HL-60/S4 treated with phorbol 12-myristate 13-acetate at 8.2 ng/mL for 4 days and 3 days (cell line): ENCODE measurements around the gene SBDS.
"Not testable (repeated sequence)": the region's sequence is repeated elsewhere in the genome, so short reads cannot be mapped to it uniquely, and the experiment has no call there.

Experiments
- in situ Hi-C: fragments of 300-500 bp; cut with MboI; formaldehyde crosslinking; loops from 2 replicates; pipeline ENCODE4 v1.15.0; 2022; ENCODE audit warnings: low sequenced_read_pairs

Gene SBDS

GRCh38 chr7:66995050-66995776 is at the start of gene SBDS:
Gene SBDS, minus strand, starts transcription at chr7:66995586. Its CDS starts 169 bp downstream, at chr7:66995417.
- in situ Hi-C loops = not testable (repeated sequence)

- in situ Hi-C loops = not testable (repeated sequence)
Measured at GRCh38 chr7:67043559-67043930, 48.2 kb upstream of the SBDS start.

- in situ Hi-C loops = not testable (repeated sequence)
Measured at GRCh38 chr7:67042781-67043558, 47.6 kb upstream of the SBDS start.

DNA sequence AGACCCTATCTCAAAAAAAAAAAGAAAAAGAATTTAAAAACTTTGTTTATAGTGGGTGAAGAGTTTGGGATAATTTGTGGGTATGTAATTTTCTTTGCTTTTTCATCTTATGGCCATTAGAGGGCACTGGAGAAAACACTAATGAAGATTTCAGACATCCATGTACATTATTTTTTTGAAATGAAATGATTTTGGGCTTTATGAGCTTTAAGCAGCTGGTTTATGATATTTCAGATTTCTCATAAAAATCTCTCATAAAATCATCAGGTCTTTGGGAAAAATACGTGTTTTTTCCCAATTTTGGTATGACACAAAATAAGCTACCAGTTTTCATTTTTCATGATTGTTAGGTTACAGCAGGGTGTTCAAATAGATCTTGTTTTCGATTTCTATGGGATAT is 45.4 kb upstream of the SBDS start:
- in situ Hi-C loops = not testable (repeated sequence)

DNA sequence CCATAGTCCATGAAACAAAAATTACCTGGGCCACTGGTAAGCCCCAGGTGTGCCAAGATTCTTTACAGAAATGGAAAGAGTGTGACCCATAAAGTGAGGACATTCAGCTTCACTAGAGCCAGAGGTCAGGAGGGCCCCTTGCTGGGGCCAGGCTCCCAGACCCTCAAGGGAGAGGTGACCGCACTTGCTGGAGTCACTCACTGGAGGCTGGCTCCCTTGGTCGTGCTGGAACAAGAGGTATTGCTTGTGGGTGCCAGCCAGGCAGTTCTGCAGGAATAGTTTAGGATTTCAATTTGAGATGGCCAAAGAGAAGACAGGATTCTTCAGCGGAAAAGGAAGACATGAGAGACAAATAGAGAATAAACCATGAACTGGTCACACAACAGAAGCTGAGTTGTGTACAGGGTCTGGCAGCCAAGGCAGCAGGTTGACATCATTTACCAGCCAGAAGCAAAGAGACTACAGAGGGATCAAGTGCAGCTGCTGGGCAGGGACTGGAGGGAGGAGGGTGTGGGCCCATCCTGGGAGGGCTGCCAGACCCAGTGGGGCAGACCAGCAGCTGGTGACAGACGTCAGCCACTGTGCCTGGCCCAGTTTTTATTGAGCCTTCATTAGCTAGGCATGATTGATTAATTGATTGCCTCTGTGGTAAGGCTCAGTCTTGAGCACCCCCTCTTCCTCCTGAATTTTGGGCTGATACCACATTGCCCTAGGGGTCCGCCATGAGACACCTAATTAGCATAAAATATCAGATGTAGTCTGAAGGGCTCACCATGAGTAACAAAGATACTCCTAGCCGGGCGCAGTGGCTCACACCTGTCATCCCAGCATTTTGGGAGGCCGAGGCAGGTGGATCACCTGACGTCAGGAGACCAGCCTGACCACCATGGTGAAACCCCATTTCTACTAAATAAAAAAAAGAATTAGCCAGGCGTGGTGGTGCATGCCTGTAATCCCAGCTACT is 41.3 kb upstream of the SBDS start:
- in situ Hi-C loops = not testable (repeated sequence)

DNA sequence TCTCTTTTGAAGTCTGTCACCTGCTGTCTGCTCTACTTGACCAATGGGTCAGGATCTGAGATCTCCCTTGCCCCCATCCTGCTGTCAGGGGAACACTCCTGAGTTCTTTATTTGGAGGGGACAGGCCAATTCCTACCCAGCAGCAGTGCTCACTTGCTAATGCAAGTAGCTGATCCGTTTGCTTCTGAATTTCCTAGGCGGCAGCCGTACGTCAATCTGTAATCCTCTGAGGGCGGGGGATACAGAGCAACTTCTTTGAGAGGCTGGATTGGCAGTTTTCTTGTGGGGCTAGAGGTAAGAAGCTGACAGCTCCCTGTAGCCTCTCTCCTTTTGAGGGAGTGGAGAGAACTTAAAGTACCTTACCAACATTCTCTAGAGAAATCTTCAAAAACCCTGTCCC is 37.9 kb upstream of the SBDS start:
- in situ Hi-C loops = no loop called here

DNA sequence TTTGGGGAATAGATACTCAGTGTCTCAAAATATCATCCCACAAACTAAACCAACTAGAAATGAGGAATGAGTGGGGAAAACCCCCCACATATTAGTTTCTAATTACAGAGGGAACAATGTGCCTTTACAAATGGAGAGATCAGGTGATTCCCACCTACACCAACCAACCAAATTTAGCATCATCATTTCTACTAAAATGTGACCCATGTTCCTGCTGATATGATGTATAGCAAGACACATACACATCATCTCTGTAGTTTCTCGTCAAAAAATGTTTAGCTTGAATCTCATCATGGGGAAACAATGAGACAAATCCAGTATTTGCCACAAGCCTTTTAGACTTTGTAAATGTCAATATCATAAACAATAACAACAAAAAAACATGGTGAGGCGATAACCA is 36.3 kb upstream of the SBDS start:
- in situ Hi-C loops = not testable (repeated sequence)

DNA sequence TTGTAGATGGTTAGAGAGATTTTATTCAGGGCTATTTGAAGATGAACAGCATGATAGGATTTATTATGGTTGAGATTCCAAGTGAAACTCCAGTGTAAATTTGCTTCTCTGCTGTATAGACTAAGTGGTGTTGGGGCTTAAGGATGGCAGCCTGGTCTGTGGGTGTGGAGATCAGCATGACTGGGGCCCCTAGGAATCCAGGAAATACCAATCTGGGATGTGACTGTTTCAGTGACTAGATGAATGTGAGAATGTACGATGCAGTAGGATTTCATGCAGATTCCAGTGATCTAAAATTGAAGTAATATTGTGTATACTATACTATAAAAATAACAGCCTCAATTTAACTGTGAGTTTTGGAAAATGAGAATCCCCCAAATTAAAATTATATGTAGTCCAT is 30.1 kb upstream of the SBDS start:
- in situ Hi-C loops = not testable (repeated sequence)

GRCh38 chr7:67022511-67022910 is 27.1 kb upstream of the SBDS start:
- in situ Hi-C loops = no loop called here

- in situ Hi-C loops = no loop called here
Measured at GRCh38 chr7:67021260-67021659, 25.9 kb upstream of the SBDS start.

DNA sequence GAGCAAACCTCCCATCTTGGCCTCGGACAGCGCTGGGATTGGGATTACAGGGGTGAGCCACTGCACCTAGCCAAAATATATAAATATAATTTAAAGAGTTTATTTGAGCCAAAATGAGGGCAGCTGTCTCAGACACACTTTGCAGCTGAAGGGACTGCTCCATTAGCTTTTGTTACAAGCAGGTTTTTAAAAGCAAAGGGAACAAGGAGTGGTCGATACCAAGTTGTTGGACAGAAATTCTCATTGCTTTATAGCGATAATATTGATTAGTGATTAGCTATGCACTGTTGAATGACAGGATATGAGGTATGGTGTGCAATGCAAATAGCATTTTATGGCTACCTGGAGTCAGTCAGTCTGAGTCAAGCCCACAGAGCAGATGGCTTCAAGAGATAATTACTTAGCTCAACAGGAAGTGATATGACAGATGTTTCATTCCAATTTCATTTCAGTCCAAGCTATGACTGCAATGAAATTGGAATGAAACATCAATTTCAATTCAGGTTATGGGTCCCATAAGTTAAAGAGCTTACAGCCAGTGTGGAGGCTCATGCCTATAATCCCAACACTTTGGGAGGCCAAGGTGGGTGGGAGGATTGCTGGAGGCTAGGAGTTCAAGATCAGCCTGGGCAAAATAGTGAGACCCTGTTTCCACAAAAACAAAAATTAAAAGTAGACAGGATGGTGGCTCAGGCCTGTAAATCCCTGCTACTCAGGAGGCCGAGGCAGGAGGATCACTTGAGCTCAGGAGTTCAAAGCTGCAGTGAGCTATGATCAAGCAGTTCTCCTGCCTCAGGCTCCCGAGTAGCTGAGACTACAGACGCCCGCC is 24.4 kb upstream of the SBDS start:
- in situ Hi-C loops = no loop called here

DNA sequence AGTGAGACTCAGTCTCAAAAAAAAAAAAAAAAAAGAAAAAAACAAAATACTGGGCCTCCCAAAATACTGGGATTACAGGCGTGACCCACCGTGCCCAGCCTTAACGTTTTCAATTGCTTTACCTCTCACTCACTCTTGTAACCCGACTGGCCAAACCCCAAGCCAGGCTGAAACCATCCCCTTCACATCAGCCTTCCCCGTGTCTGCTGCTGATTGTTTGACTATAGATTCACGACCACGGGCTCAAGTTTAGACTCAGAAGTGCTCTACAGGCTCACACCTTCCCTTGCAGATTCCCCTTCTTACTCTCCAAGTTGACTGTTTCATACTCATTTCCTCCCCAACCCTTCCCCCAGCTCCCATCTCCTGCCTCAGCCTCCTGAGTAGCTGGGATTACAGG is 23.6 kb upstream of the SBDS start:
- in situ Hi-C loops = no loop called here

GRCh38 chr7:67017971-67018370 is 22.6 kb upstream of the SBDS start:
- in situ Hi-C loops = not testable (repeated sequence)

GRCh38 chr7:67014076-67014622 is 18.8 kb upstream of the SBDS start:
- in situ Hi-C loops = not testable (repeated sequence)

- in situ Hi-C loops = not testable (repeated sequence)
Measured at GRCh38 chr7:67009677-67010076, 14.3 kb upstream of the SBDS start.

- in situ Hi-C loops = no loop called here
Measured at GRCh38 chr7:67008260-67008659, 12.9 kb upstream of the SBDS start.

DNA sequence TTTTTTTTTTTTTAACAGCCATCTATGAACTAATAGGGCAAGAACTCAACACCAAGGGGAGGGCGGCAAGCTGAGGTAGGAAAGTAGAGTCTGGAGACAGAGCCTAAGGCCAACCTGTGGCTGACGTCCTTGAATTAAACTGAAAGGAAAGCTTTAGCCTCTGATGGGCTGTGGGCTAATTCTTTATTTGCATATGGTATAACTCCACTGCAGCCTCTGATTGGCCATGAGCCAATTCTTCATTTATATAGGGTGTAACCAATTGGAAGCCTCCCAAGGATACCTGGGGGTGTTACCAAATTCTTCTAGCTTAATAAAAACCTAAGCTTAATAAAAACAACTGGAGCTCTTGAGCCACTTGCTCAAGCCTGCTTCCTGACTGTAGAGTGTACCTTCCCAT is 11.6 kb upstream of the SBDS start:
- in situ Hi-C loops = no loop called here

GRCh38 chr7:67004145-67004544 is 8.8 kb upstream of the SBDS start:
- in situ Hi-C loops = not testable (repeated sequence)

GRCh38 chr7:67000601-67001258 is 5.3 kb upstream of the SBDS start:
- in situ Hi-C loops = not testable (repeated sequence)
